ENCODE measurements around the gene RAPGEF4.

- TF ChIP-seq CTCF (conservative IDR thresholded peaks at IDR 0.05; ENCODE audit: low read length) (0 out of 2 replicates have a peak, but pooled peaks have one; percentile 9), EZH2phosphoT487 (IDR thresholded peaks at IDR 0.05; ENCODE audit: borderline replicate concordance) (no peak)
These were observed 56.3 kb downstream of the RAPGEF4 start for GRCh38 chr2:172791953-172792352.
